GM12878 (cell line): ENCODE data around the gene IFT88. TPM values are rescaled to one million over a fixed set of nuclear protein-coding genes. Genes with fewer than 3 reads are reported as not detected.

Experiments used
- ATF2 ChIP-seq: IDR thresholded peaks from 2 replicates; pipeline ENCODE4 v1.6.1; 2012; ENCODE audit warnings: low read length, inconsistent platforms
- ATF3 ChIP-seq: IDR thresholded peaks from 2 replicates; pipeline ENCODE4 v1.6.1; 2011; ENCODE audit warnings: low read depth, mild to moderate bottlenecking, low read length, moderate library complexity, borderline replicate concordance; ENCODE audit errors: extremely low read depth
- BCL11A ChIP-seq: IDR thresholded peaks from 2 replicates; pipeline ENCODE4 v1.6.1; 2011; ENCODE audit warnings: low read depth, low read length
- BCL3 ChIP-seq: IDR thresholded peaks from 2 replicates; pipeline ENCODE4 v1.6.1; 2011; ENCODE audit warnings: borderline replicate concordance, low read depth, mild to moderate bottlenecking, moderate library complexity, low read length; ENCODE audit not compliant: insufficient read depth, poor library complexity, severe bottlenecking
- BCLAF1 ChIP-seq: fragments of 450-650 bp; IDR thresholded peaks from 2 replicates; pipeline ENCODE4 v1.6.1; 2017; ENCODE audit warnings: antibody characterized with exemption, mild to moderate bottlenecking, moderate library complexity
- BMI1 ChIP-seq: fragments of 450-650 bp; IDR thresholded peaks from 2 replicates; pipeline ENCODE4 v1.6.1; 2016; ENCODE audit warnings: mild to moderate bottlenecking, moderate library complexity, borderline replicate concordance
- BRCA1 ChIP-seq: IDR thresholded peaks from 2 replicates; pipeline ENCODE4 v1.6.1; 2011; ENCODE audit warnings: low read depth, low read length, improper control_type of control experiment
- CHD1 ChIP-seq: IDR thresholded peaks from 2 replicates; pipeline ENCODE4 v1.6.1; 2012; ENCODE audit warnings: low read depth, low read length, improper control_type of control experiment
- CREB1 ChIP-seq: IDR thresholded peaks from 2 replicates; pipeline ENCODE4 v1.6.1; 2012; ENCODE audit warnings: low read depth, mild to moderate bottlenecking, inconsistent platforms
- ELK1 ChIP-seq: IDR thresholded peaks from 2 replicates; pipeline ENCODE4 v1.6.1; 2012; ENCODE audit warnings: low read depth, low read length, improper control_type of control experiment
- ESRRA ChIP-seq: IDR thresholded peaks from 2 replicates; pipeline ENCODE4 v1.6.1; 2012; ENCODE audit warnings: mild to moderate bottlenecking, low read length, improper control_type of control experiment
- ETV6 ChIP-seq, 2 experiments: fragments of 450-650 bp in 1 of 2; IDR thresholded peaks in 1 of 2; conservative IDR thresholded peaks in 1 of 2; 2 replicates each; pipeline ENCODE4 v1.6.1; 2014; ENCODE audit warnings: antibody characterized with exemption in 1 of 2, borderline replicate concordance in 1 of 2, low read depth in 1 of 2, mild to moderate bottlenecking in 1 of 2, moderate library complexity in 1 of 2
- FOXM1 ChIP-seq: IDR thresholded peaks from 2 replicates; pipeline ENCODE4 v1.6.1; 2012; ENCODE audit warnings: low read depth, mild to moderate bottlenecking, inconsistent platforms, low read length, moderate library complexity
- HDAC2 ChIP-seq: fragments of 200-600 bp; sonication (generic); IDR thresholded peaks from 2 replicates; pipeline ENCODE4 v1.6.1; 2017
- KLF5 ChIP-seq: fragments of 450-650 bp; IDR thresholded peaks from 2 replicates; pipeline ENCODE4 v1.6.1; 2014; ENCODE audit warnings: mild to moderate bottlenecking; ENCODE audit not compliant: partially characterized antibody
- MXI1 ChIP-seq: fragments of 150-350 bp; IDR thresholded peaks from 2 replicates; pipeline ENCODE4 v1.6.1; 2011; ENCODE audit warnings: low read depth, mild to moderate bottlenecking, inconsistent platforms, low read length, improper control_type of control experiment
- RAD51 ChIP-seq: fragments of 450-650 bp; IDR thresholded peaks from 2 replicates; pipeline ENCODE4 v1.6.1; 2016; ENCODE audit warnings: moderate library complexity, mild to moderate bottlenecking, inconsistent platforms
- RBBP5 ChIP-seq: fragments of 200-600 bp; sonication (generic); conservative IDR thresholded peaks from 2 replicates; pipeline ENCODE4 v1.6.1; 2016
- SMAD5 ChIP-seq: IDR thresholded peaks from 2 replicates; pipeline ENCODE4 v1.6.1; 2016; ENCODE audit warnings: antibody characterized with exemption, low read depth
- SMC3 ChIP-seq: IDR thresholded peaks from 2 replicates; pipeline ENCODE4 v1.6.1; 2011; ENCODE audit warnings: low read length, improper control_type of control experiment, borderline replicate concordance
- STAT1 ChIP-seq: fragments of 450-650 bp; conservative IDR thresholded peaks from 2 replicates; pipeline ENCODE4 v1.6.1; 2014; ENCODE audit warnings: antibody characterized with exemption, mild to moderate bottlenecking
- TCF12 ChIP-seq: IDR thresholded peaks from 2 replicates; pipeline ENCODE4 v1.6.1; 2011; ENCODE audit warnings: low read depth, mild to moderate bottlenecking, low read length
- YBX1 ChIP-seq: fragments of 450-650 bp; IDR thresholded peaks from 2 replicates; pipeline ENCODE4 v1.6.1; 2016; ENCODE audit warnings: antibody characterized with exemption
- ZSCAN29 ChIP-seq: fragments of 450-650 bp; IDR thresholded peaks from 2 replicates; pipeline ENCODE4 v1.6.1; 2017; ENCODE audit warnings: mild to moderate bottlenecking, moderate library complexity
- ZZZ3 ChIP-seq: IDR thresholded peaks from 2 replicates; pipeline ENCODE4 v1.6.1; 2011; ENCODE audit warnings: low read depth; ENCODE audit not compliant: control insufficient read depth, insufficient read length
- polyA plus RNA-seq, 11 experiments: library from polyadenylated mRNA; depleted of rRNA in 4 of 11; unstranded in 6 of 11; stranded (reverse) in 5 of 11; fragments of >200 nt; fragmentation: Nextera tagmentation in 4 of 11; fragmentation: Illumina TruSeq in 1 of 11; extraction: Ambion mirVana in 4 of 11; extraction: Trizol in 1 of 11; gene quantifications; 1 replicate in 1 of 11; 2 replicates in 10 of 11; pipeline versions ENCODE4 v1.2.1 to v1.2.3, GENCODE V29; 2011 to 2016; ENCODE audit warnings: inconsistent platforms in 2 of 11, missing spikeins in 2 of 11, low read depth in 1 of 11
- total RNA-seq, 4 experiments: library from RNA; depleted of rRNA in 3 of 4; stranded (reverse); fragments of >200 nt in 3 of 4; fragmentation: Illumina TruSeq in 1 of 4; extraction: Trizol in 1 of 4; gene quantifications; 2 replicates each; pipeline versions ENCODE4 v1.2.1 to v1.2.3, GENCODE V29; 2013 to 2021

The IFT88 gene
- total and polyA plus RNA-seq, 10 of the 15 experiments (the other 5 are each of a cell fraction or from before 2014, with no cell fraction given): 2.9 to 5.6 (median 4.1) TPM

- TF ChIP-seq ZZZ3: no peak
- no peak for TF ChIP-seq CHD1
- TF ChIP-seq ETV6 (conservative IDR thresholded peaks at IDR 0.05 in 1 of 2, IDR thresholded peaks at IDR 0.05 in 1 of 2; ENCODE audit: borderline replicate concordance in 1 of 2, low read depth in 1 of 2): no peak
- TF ChIP-seq BRCA1: no peak
- TF ChIP-seq BMI1: no peak
- TF ChIP-seq BCL11A: no peak
- peak; percentile 61; the same call in 1 of the 2 replicates for TF ChIP-seq MXI1
- no peak for TF ChIP-seq HDAC2
- no peak for TF ChIP-seq YBX1
- TF ChIP-seq SMC3: 0 out of 2 replicates have a peak, but pooled peaks have one; percentile 16
- no peak for TF ChIP-seq BCLAF1
- TF ChIP-seq ATF2: no peak
- peak; percentile 58; the same call in 1 of the 2 replicates for TF ChIP-seq ELK1
- no peak for TF ChIP-seq FOXM1
- no peak for TF ChIP-seq KLF5
- TF ChIP-seq ESRRA: no peak
- no peak for TF ChIP-seq RAD51
- TF ChIP-seq SMAD5: no peak
- no peak for TF ChIP-seq CREB1
- no peak for TF ChIP-seq BCL3
- peak; percentile 85 for TF ChIP-seq TCF12
- no peak for TF ChIP-seq RBBP5
- no peak for TF ChIP-seq ATF3
- no peak for TF ChIP-seq ZSCAN29
- no peak for TF ChIP-seq STAT1
Measured at GRCh38 chr13:20703780-20704458, 137.0 kb downstream of the IFT88 start (continued).
